Measurements from ENCODE around the gene CDH2.

GRCh38 chr18:28040211-28040610 is 136.7 kb downstream of the CDH2 start:
- TF ChIP-seq EZH2 (IDR thresholded peaks at IDR 0.05; ENCODE audit: insufficient read depth, poor library complexity, severe bottlenecking) (no peak), EZH2phosphoT487 (IDR thresholded peaks at IDR 0.05; ENCODE audit: insufficient read depth, low read depth) (no peak)
